Medulla oblongata (tissue), 1 donor: ENCODE measurements around the gene FXR2.
A peak's percentile ranks its signal among the peaks of the same experiment; 100 is the strongest.

Experiments
- DNase-seq: peaks from one replicate; pipeline ENCODE4 v3.0.0-alpha.2; 2015; ENCODE audit errors: extremely low spot score

The FXR2 gene

DNA sequence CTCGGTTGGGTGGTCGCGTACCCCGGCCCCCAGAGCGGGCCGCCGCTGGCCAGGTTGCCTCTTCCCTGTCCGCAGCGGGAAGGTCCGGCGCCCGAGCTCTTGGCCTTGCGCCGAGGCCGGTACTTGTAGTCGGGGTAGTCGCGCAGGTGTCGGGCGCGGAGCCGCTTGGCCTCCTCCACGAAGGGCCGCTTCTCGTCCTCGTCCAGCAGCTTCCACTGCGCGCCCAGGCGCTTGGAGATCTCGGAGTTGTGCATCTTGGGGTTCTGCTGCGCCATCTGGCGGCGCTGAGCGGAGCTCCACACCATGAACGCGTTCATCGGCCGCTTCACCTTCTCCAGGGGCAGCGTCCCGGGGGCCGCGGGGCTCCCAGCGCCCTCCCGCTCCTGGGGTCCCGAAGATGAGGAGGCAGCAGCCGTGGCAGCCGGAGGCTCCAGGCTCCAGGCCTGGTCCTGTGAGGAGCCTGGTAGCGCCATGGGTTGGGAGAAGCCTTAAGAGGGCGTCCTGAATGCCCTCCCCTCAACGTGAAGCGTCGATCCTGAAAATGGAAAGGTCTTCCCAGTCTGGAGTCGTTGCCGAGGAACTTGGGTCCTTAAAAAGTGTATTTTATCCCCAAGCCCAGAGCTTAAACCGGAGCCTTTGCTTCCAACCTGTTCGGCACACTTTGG, 25.4 kb downstream of the FXR2 start:
- peak; percentile 90 for DNase-seq

DNA sequence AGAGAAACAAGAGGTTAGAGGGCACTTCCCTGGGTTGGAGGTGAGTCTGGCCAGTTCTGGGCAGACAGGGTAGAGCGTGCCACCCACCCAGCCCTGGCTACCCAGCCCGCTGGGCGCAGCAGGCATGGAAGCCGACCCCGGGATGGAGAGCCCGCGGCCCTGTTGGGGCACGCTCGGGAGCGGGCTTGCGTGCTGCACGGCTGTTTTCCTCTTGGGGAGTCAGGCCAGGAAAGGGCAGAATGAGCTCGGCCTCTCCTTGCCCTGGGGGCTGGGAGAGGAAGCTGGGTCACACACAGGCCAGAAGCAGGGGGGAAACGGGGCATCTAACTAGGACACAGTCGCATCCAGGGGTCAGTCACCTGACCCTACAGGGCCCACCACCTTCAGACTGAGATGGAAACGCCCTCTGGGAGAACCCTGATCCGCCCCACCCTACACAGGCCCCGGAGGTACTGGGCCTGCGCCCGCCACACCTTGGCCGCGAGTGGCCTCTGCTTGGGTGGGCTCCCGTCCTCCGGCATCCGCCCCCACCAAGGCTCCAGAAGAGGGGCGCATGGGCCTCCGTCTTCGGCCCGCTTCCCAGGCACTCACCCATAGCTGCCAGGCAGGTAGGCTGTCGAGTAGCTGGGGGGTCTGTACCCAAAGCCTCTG, 26.0 kb downstream of the FXR2 start:
- DNase-seq: no peak

DNA sequence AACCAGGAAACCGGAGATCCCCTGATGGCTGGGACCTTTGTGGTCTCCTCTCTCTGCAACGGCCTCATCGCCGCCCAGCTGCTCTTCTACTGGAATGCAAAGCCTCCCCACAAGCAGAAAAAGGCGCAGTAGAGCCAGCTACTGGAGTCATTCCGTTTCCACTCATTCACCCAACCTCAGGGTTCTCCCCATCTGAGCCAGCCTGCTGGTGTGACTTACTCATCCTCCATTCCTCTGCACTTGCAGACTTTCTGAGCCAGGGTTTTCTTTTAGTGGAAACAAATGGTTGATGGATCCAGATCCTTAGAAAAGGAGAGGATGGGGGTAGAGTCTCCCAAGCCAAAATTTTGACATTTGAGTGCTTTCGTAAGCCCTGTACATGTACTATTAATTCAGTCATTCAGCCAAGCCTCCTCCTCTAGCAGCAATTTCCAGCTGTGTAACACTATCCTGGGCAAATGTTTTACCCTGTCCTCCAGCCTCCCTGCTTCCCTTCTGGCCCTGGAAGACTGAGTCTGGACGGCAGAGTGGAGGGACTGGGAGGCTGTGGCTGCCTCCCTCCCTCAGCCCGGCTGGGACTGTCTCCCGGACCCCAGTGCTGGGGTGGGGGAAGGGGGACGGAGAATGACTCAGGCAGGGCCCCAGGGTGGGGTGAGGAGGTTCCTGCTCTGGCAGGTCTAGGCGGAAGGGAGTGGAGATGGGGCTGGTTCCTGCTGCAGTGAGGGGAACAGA, 27.1 kb downstream of the FXR2 start:
- no peak for DNase-seq

DNA sequence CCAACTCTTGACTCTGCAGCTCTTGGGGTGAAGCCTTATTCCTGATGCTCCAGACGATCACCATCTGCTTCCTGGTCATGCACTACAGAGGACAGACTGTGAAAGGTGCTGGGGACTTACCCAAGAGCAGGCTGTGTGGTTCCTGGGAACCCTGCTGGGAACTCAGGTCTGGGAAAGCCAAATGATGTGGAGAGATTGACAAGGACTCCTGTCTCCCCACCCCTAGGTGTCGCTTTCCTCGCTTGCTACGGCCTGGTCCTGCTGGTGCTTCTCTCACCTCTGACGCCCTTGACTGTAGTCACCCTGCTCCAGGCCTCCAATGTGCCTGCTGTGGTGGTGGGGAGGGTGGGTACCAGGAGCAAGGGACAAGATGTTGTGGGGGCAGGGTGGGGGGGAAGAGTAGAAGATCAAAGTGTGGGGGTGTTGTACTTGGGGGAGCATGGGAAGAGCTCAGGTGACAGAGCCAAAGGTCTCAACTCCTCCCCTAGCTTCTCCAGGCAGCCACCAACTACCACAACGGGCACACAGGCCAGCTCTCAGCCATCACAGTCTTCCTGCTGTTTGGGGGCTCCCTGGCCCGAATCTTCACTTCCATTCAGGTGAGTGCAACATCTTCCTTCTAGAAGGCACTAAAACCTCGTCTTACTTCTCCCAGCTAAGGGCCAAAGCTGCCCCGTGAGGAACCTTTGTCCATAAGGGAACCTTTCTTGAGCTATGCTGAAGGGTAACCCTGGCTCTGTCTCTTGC, 27.9 kb downstream of the FXR2 start:
- no peak for DNase-seq

DNA sequence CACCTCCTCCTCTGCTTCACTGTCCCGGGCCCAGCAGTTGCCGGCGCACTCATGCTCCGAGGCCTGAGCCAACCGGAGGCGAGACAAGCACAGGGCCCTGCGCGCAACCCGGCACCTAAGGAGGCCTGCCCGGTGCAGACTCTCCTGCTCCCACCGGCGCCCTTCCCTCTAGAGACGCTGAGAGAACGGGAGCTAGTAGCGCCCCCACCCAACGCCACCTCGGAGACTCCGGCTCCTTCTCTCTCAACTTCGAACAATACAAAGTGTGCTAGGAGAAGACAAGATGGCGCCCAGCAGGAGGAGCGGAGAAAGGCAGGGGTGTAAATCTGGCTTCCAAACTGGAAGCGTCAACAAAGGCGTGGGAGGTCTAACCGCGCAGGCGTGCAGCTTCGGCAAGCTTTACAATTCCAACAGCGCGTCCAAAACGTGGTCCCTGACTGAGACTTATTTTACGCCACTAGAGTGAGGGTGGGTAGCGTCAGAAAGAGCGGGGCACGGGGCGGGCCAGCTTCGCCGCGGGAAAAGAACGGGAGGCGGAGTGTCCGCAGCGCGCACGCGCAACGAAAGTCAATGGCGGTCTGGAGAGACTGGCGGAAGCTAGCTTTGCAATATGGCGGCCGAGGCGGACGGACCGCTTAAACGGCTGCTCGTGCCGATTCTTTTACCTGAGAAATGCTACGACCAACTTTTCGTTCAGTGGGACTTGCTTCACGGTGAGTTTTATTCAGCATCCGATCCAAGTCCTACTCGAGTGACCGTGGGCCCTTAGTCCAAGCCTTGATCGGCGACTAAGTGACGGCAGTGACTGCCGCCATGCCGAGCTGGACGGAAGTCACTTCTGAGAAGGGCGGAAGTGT, 31.2 kb downstream of the FXR2 start, which contains the start of gene MPDU1:
Gene MPDU1 (plus strand): TSS at position 600 of the 857 bp plus-strand sequence. CDS start 11 bp downstream, at position 611.
- DNase-seq: peak; percentile 97

DNA sequence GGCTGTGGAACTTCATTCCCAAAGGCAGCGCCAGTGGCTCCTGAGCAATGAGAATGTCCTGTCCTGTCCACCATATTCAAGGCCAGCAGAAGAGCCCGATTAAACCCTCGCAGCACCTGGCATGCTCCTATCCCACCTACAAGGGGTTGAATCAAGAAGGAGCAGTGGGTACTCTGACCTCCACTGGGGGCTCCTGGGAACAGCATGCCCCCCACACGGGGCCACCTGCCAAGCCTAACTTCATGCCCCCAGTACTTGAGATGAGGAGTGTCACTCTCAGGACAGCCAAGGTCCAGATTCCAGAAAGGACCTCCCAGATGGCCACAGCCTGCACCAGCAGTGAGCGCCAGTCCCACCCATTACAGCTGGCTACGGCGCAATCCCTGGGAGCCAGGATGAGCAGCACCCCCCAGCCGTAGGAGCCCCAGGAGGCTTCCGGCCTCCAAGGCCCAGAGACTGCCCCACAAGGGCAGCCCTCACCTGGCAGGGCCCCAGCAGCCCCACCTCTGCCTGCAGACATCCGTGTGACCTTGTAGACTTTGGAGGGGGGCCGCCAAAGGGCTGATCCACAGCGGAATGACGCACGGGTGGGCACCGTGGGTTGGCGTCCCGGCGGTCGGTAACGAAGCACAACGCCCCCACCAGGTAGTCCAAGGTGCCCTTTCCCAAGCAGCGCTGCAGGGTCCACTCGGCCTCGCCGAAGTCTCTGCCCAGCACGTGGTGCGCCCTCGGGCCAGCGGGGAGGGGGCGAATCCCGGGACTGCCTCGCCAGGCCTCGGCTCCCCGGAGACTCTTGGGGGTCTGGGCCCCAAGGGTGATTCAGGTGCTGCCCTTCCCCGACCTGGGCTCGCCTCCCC, 32.1 kb downstream of the FXR2 start:
- DNase-seq: no peak

DNA sequence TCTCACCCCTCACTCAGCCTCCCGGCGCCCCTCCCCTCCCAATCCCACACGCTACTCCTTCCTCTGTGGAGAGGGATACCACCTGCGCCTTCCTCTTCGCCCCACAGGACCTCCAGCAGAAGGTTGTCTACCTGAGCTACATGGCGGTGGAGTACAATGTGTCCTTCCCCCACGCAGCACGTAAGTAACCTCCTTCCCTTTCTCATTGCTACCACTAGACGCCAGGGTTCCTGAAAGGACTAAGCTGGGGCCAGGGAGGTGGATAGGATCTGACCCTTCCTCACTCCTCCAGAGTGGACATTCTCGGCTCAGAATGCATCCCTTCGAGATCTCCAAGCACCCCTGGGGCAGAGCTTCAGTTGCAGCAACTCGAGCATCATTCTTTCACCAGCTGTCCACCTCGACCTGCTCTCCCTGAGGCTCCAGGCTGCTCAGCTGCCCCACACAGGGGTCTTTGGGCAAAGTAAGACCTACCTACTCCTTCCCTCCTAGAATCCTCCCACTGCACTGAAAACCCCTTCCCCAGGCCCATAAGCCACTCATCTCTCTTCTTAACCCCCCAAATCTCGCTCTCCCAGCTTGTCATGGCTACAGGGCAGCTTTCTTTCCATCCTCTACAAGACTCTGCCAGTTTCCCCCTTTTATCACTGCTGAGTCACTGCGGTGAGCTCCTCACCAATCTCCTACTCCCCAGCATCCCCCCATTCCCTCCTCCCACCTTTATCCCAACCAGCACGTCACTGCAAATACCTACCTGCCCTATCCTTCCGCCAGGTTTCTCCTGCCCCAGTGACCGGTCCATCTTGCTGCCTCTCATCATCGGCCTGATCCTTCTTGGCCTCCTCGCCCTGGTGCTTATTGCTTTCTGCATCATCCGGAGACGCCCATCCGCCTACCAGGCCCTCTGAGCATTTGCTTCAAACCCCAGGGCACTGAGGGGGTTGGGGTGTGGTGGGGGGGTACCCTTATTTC, 33.8 kb downstream of the FXR2 start:
- DNase-seq: no peak

DNA sequence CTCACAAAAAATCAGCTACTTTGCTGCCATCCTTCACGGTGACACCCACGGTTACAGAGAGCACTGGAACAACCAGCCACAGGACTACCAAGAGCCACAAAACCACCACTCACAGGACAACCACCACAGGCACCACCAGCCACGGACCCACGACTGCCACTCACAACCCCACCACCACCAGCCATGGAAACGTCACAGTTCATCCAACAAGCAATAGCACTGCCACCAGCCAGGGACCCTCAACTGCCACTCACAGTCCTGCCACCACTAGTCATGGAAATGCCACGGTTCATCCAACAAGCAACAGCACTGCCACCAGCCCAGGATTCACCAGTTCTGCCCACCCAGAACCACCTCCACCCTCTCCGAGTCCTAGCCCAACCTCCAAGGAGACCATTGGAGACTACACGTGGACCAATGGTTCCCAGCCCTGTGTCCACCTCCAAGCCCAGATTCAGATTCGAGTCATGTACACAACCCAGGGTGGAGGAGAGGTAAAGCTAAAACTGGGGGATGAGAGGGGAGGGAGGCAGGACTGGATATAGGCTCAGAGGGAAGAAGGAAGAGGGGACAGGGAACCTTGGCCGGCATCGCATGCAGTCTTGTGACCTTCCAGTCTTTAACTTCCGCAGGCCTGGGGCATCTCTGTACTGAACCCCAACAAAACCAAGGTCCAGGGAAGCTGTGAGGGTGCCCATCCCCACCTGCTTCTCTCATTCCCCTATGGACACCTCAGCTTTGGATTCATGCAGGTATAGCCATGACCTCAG, 34.7 kb downstream of the FXR2 start:
- DNase-seq: peak; percentile 41

DNA sequence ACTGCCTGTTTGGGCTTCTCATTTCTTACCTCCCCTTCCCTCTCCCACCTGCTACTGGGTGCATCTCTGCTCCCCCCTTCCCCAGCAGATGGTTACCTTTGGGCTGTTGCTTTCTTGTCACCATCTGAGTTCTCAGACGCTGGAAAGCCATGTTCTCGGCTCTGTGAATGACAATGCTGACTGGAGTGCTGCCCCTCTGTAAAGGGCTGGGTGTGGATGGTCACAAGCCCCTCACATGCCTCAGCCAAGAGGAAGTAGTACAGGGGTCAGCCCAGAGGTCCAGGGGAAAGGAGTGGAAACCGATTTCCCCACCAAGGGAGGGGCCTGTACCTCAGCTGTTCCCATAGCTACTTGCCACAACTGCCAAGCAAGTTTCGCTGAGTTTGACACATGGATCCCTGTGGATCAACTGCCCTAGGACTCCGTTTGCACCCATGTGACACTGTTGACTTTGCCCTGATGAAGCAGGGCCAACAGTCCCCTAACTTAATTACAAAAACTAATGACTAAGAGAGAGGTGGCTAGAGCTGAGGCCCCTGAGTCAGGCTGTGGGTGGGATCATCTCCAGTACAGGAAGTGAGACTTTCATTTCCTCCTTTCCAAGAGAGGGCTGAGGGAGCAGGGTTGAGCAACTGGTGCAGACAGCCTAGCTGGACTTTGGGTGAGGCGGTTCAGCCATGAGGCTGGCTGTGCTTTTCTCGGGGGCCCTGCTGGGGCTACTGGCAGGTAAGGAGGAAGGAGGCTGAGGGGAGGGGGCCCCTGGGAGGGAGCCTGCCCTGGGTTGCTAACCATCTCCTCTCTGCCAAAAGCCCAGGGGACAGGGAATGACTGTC, 35.5 kb downstream of the FXR2 start, which contains the start of gene CD68:
Gene CD68 (plus strand): TSS at position 638 of the 833 bp plus-strand sequence. CDS start 40 bp downstream, at position 678.
- peak; percentile 83 for DNase-seq

DNA sequence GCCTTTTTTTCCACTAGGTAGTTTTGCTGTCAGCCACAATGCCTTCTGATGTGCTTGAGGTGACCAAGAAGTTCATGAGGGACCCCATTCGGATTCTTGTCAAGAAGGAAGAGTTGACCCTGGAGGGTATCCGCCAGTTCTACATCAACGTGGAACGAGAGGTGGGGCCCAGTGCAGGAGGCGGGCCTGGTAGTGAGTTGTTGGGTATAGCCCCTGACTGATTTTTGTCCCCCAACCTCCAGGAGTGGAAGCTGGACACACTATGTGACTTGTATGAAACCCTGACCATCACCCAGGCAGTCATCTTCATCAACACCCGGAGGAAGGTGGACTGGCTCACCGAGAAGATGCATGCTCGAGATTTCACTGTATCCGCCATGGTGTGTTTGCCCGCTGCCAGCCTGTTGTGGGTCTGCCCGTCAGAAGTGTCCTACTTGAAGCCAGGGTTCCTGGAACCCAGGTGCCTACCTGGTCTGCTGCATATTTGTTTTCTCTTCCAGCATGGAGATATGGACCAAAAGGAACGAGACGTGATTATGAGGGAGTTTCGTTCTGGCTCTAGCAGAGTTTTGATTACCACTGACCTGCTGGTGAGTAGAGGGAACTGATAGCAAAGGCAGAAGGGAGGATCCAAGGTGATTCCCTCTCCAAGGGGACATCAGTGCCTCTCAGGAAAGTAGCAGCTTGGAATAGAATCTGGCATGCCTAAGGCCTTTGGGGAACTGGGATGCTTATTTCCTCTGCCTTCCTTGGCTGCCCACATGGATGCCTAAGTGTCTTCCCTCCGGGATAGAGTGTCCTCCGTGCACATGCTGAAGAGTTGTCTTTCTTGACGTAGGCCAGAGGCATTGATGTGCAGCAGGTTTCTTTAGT, 37.1 kb downstream of the FXR2 start:
- DNase-seq: no peak

DNA sequence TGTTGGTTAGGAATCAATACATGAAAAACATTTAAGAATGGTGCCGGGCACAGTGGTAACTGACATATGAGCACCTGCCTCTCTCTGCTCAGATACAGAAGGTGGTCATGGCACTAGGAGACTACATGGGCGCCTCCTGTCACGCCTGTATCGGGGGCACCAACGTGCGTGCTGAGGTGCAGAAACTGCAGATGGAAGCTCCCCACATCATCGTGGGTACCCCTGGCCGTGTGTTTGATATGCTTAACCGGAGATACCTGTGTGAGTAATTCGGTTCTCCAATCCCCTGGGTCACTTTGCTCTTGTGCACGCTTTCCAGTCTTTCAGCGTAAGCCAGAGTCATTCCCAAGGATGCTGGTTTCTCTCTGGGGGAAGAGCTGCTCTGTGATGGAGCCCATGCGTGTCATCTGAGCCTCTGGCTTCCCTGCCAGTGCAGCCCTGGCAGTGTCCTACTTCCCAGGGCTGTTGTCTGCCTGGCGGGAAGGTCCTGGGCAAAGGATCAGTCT, 38.2 kb downstream of the FXR2 start:
- DNase-seq: peak; percentile 47

DNA sequence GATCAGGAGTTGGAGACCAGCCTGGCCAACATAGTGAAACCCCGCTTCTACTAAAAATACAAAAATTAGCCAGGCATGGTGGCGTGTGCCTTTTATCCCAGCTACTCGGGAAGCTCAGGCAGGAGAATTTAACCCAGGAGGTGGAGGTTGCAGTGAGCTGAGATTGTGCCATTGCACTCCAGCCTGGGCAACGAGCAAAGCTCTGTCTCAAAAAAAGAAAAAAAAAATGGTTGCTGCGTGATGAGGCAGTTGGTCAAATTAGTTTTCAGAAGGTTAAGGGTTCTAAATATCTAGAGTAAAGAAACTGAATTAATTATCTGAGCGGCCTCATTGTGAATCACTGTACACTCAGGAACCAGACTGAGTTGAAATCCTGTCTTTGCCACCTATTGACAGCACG, 38.7 kb downstream of the FXR2 start:
- DNase-seq: no peak

DNA sequence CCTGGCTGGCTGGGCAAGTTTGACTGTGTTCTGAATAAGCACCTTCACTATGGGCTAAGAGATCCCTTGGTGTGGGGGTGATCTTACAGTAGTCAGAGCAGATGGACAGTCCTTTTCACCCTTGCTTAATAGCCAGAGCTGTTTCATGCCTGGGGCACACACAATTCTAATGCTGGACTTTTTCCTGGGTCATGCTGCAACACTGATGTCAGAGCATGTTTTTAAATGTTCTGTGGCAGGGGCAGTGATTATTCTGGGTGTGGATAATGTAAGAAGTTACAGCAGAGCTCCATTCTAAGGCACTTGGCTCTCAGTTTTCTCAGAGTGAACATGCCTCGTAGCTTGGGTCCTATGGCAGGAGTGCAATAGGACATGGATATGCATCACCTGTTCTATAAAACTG, 39.2 kb downstream of the FXR2 start:
- DNase-seq: no peak

DNA sequence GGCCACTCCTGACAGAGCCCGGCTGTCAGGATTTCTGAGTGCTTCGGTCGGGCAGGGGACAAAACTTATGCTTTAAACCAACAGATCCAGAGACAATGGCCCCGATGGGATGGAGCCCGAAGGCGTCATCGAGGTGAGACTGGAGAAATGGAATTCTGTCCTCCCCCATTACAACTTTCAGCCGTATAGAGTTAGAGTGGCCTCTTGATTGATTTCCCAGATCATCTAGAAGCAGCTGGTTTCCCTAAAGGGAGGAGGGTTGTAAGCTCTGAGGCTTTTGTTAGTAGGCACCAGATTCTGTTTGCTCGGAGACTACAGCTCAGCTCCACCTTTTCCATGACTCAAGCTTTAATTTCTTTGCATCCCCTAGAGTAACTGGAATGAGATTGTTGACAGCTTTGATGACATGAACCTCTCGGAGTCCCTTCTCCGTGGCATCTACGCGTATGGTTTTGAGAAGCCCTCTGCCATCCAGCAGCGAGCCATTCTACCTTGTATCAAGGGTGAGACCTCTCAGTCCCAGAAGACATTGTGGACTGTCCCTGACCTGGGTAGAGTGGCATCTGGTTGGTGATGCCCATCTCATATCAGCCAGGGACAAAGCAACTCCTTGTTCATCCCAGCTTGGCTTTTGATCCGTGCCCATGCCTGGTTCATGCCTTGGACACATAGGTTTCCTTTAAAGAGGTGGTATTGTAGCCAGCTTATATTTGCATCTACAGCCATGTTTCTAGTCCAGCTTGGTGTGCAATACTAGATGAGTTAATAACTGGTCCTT, 40.3 kb downstream of the FXR2 start:
- DNase-seq: no peak
